HEK293 (cell line): ENCODE data around the gene TMEM88.
A peak's percentile ranks its signal among the peaks of the same experiment; 100 is the strongest.

Source experiments
- ATF2 ChIP-seq: fragments of 450-650 bp; formaldehyde crosslinking; IDR thresholded peaks from 2 replicates; pipeline ENCODE4 v1.5.1; 2016; ENCODE audit warnings: missing biosample characterization, missing genetic modification characterization, low read depth
- CTCF ChIP-seq: fragments of 450-650 bp; formaldehyde crosslinking; IDR thresholded peaks from 2 replicates; pipeline ENCODE4 v1.5.1; 2016; ENCODE audit warnings: missing biosample characterization, missing genetic modification characterization
- EGR2 ChIP-seq: fragments of 450-650 bp; formaldehyde crosslinking; IDR thresholded peaks from 2 replicates; pipeline ENCODE4 v1.5.1; 2016; ENCODE audit warnings: low read depth, missing biosample characterization, missing genetic modification characterization
- ELK4 ChIP-seq: IDR thresholded peaks from 2 replicates; pipeline ENCODE4 v1.6.1; 2011; ENCODE audit warnings: mild to moderate bottlenecking, low read depth, low read length, borderline replicate concordance
- GLIS2 ChIP-seq: fragments of 450-650 bp; formaldehyde crosslinking; IDR thresholded peaks from 2 replicates; pipeline ENCODE4 v1.5.1; 2016; ENCODE audit warnings: missing biosample characterization, missing genetic modification characterization
- KLF1 ChIP-seq: fragments of 450-650 bp; formaldehyde crosslinking; IDR thresholded peaks from 2 replicates; pipeline ENCODE4 v1.5.1; 2016; ENCODE audit warnings: missing biosample characterization, missing genetic modification characterization
- KLF17 ChIP-seq: fragments of 450-650 bp; formaldehyde crosslinking; IDR thresholded peaks from 2 replicates; pipeline ENCODE4 v1.5.1; 2016; ENCODE audit warnings: missing biosample characterization, missing genetic modification characterization
- KLF7 ChIP-seq: fragments of 450-650 bp; formaldehyde crosslinking; IDR thresholded peaks from 2 replicates; pipeline ENCODE4 v1.5.1; 2016; ENCODE audit warnings: missing biosample characterization, missing genetic modification characterization, borderline replicate concordance
- PRDM6 ChIP-seq: fragments of 450-650 bp; formaldehyde crosslinking; IDR thresholded peaks from 2 replicates; pipeline ENCODE4 v1.5.1; 2017; ENCODE audit warnings: missing biosample characterization, missing genetic modification characterization
- REPIN1 ChIP-seq: fragments of 450-650 bp; formaldehyde crosslinking; IDR thresholded peaks from 2 replicates; pipeline ENCODE4 v1.5.1; 2017; ENCODE audit warnings: missing biosample characterization, missing genetic modification characterization, low read depth
- SP2 ChIP-seq: fragments of 450-650 bp; formaldehyde crosslinking; IDR thresholded peaks from 2 replicates; pipeline ENCODE4 v1.5.1; 2016; ENCODE audit warnings: missing biosample characterization, missing genetic modification characterization
- ZBTB10 ChIP-seq: fragments of 450-650 bp; formaldehyde crosslinking; IDR thresholded peaks from 2 replicates; pipeline ENCODE4 v1.5.1; 2016; ENCODE audit warnings: missing biosample characterization, missing genetic modification characterization
- ZFHX2 ChIP-seq: fragments of 450-650 bp; formaldehyde crosslinking; conservative IDR thresholded peaks from 2 replicates; pipeline ENCODE4 v1.5.1; 2016; ENCODE audit warnings: missing biosample characterization, missing genetic modification characterization
- ZFP41 ChIP-seq: fragments of 450-650 bp; formaldehyde crosslinking; IDR thresholded peaks from 2 replicates; pipeline ENCODE4 v1.5.1; 2016; ENCODE audit warnings: missing biosample characterization, missing genetic modification characterization, borderline replicate concordance
- ZFP69B ChIP-seq: fragments of 450-650 bp; formaldehyde crosslinking; IDR thresholded peaks from 2 replicates; pipeline ENCODE4 v1.5.1; 2016; ENCODE audit warnings: missing biosample characterization, missing genetic modification characterization
- ZNF155 ChIP-seq: fragments of 450-650 bp; formaldehyde crosslinking; IDR thresholded peaks from 2 replicates; pipeline ENCODE4 v1.5.1; 2016; ENCODE audit warnings: missing biosample characterization, missing genetic modification characterization
- ZNF292 ChIP-seq: fragments of 450-650 bp; formaldehyde crosslinking; IDR thresholded peaks from 2 replicates; pipeline ENCODE4 v1.5.1; 2016; ENCODE audit warnings: low read depth, missing biosample characterization, missing genetic modification characterization, borderline replicate concordance
- ZNF324 ChIP-seq: fragments of 450-650 bp; formaldehyde crosslinking; IDR thresholded peaks from 2 replicates; pipeline ENCODE4 v1.5.1; 2016; ENCODE audit warnings: missing biosample characterization, missing genetic modification characterization
- ZNF416 ChIP-seq: fragments of 450-650 bp; formaldehyde crosslinking; IDR thresholded peaks from 2 replicates; pipeline ENCODE4 v1.5.1; 2016; ENCODE audit warnings: missing biosample characterization, missing genetic modification characterization
- ZNF501 ChIP-seq: fragments of 450-650 bp; formaldehyde crosslinking; IDR thresholded peaks from 2 replicates; pipeline ENCODE4 v1.5.1; 2016; ENCODE audit warnings: missing biosample characterization, missing genetic modification characterization
- ZNF521 ChIP-seq: fragments of 450-650 bp; formaldehyde crosslinking; IDR thresholded peaks from 2 replicates; pipeline ENCODE4 v1.5.1; 2017; ENCODE audit warnings: missing biosample characterization, mild to moderate bottlenecking, missing genetic modification characterization
- ZNF544 ChIP-seq: fragments of 450-650 bp; formaldehyde crosslinking; IDR thresholded peaks from 2 replicates; pipeline ENCODE4 v1.5.0; 2017; ENCODE audit warnings: missing biosample characterization, missing genetic modification characterization
- ZNF561 ChIP-seq: fragments of 450-650 bp; IDR thresholded peaks from 2 replicates; pipeline ENCODE4 v1.5.1; 2018; ENCODE audit warnings: missing biosample characterization, missing genetic modification characterization, borderline replicate concordance
- ZNF610 ChIP-seq: fragments of 450-650 bp; formaldehyde crosslinking; IDR thresholded peaks from 2 replicates; pipeline ENCODE4 v1.5.1; 2016; ENCODE audit warnings: missing biosample characterization, missing genetic modification characterization, borderline replicate concordance
- ZNF629 ChIP-seq: fragments of 450-650 bp; formaldehyde crosslinking; IDR thresholded peaks from 2 replicates; pipeline ENCODE4 v1.5.1; 2017; ENCODE audit warnings: missing biosample characterization, missing genetic modification characterization
- ZNF639 ChIP-seq: fragments of 450-650 bp; formaldehyde crosslinking; IDR thresholded peaks from 2 replicates; pipeline ENCODE4 v1.5.1; 2016; ENCODE audit warnings: missing biosample characterization, missing genetic modification characterization
- ZNF654 ChIP-seq: fragments of 450-650 bp; formaldehyde crosslinking; IDR thresholded peaks from 2 replicates; pipeline ENCODE4 v1.5.1; 2016; ENCODE audit warnings: low read depth, missing biosample characterization, missing genetic modification characterization
- ZNF660 ChIP-seq: fragments of 450-650 bp; IDR thresholded peaks from 2 replicates; pipeline ENCODE4 v1.5.1; 2018; ENCODE audit warnings: missing biosample characterization, mild to moderate bottlenecking, missing genetic modification characterization
- ZNF76 ChIP-seq: fragments of 450-650 bp; formaldehyde crosslinking; IDR thresholded peaks from 2 replicates; pipeline ENCODE4; 2016; ENCODE audit warnings: low read depth, missing biosample characterization, missing genetic modification characterization, borderline replicate concordance
- ZNF792 ChIP-seq: fragments of 450-650 bp; formaldehyde crosslinking; IDR thresholded peaks from 2 replicates; pipeline ENCODE4 v1.5.1; 2016; ENCODE audit warnings: missing biosample characterization, missing genetic modification characterization
- ZNF837 ChIP-seq: fragments of 450-650 bp; formaldehyde crosslinking; IDR thresholded peaks from 2 replicates; pipeline ENCODE4 v1.5.1; 2016; ENCODE audit warnings: missing biosample characterization, missing genetic modification characterization

TMEM88 gene

GRCh38 chr17:7887038-7887481 is 32.2 kb downstream of the TMEM88 start (continued):
- TF ChIP-seq ZNF416 (tag by site-specific recombination) (no peak), EGR2 (tag by site-specific recombination) (no peak), ZFHX2 (tag by site-specific recombination) (no peak), ELK4 (no peak), ZNF561 (tag by site-specific recombination) (0 out of 2 replicates have a peak, but pooled peaks have one; percentile 13), KLF1 (tag by site-specific recombination) (no peak), ZNF660 (tag by site-specific recombination) (no peak), ZNF639 (tag by site-specific recombination) (no peak), ZBTB10 (tag by site-specific recombination) (no peak), ATF2 (tag by site-specific recombination) (no peak), ZFP69B (tag by site-specific recombination) (no peak), GLIS2 (tag by site-specific recombination) (no peak), ZNF292 (tag by site-specific recombination) (no peak), ZFP41 (tag by site-specific recombination) (no peak), REPIN1 (tag by site-specific recombination) (no peak), ZNF155 (tag by site-specific recombination) (no peak), PRDM6 (peak; percentile 99), ZNF544 (tag by site-specific recombination) (no peak), ZNF629 (tag by site-specific recombination) (no peak), CTCF (tag by site-specific recombination) (no peak), ZNF521 (tag by site-specific recombination) (no peak), KLF7 (tag by site-specific recombination) (no peak), SP2 (no peak), ZNF76 (no peak), ZNF324 (tag by site-specific recombination) (no peak; the same call in 1 of the 2 replicates), ZNF837 (tag by site-specific recombination) (no peak), ZNF654 (tag by site-specific recombination) (no peak), ZNF501 (no peak), ZNF792 (no peak), ZNF610 (tag by site-specific recombination) (no peak; the same call in 1 of the 2 replicates), KLF17 (tag by site-specific recombination) (no peak)
